Inflammatory macrophage treated with lipopolysaccharide for 1 hour (primary cell): ENCODE measurements around the gene PLEKHF1.
"Not testable (repeated sequence)": the region's sequence is repeated elsewhere in the genome, so short reads cannot be mapped to it uniquely, and the experiment has no call there.

Experiments
- DNase-seq, 2 donors: peaks; one replicate each; pipeline ENCODE4 v3.0.0-alpha.2; 2020 to 2022

PLEKHF1 gene

DNA sequence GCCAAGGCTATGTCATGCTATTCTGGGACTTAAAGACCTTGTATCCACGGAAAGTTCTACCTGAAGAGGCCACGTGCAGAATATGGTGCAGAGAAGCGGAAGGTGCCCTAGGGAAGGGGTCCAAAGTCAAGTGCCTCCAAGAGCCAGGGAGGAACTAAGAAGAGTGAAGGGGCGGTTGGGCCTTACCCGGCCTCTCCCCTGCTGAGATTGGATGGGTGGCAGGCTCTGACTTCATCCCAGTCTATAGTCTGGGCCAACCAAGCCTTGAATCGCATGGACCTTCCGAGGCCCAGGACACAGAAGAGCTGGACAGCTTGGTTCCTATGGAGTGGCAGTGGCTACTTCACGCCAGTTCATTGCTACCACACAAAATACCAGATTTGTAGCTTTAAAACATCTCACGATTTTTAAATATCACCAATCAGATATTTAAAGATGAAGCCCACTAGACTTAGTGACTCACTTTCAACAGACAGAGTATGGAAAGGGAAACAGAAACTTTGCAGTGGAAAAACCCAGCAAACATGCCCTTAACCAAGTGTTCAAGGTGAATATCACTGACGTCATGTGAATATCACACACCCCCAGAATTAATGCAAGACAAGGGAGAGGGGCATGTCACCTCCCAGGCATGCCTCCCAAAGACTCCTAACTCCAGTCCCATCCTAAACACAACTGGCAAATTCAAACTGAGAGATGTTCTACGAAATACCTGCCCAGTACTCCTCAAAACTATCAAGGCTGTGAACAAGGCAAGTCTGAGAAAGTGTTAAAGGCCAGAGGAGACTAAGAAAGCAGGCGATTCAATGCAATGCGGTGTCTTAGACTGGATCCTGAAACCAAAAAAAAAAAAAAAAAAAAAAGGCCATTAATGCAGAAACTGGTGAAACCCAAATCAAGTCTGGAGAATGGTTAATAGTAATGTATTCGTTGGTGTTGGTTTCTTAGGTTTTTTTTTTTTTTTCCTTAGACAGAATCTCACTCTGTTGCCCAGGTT is 39.6 kb downstream of the PLEKHF1 start:
- DNase-seq, result no peak

- no peak for DNase-seq
Measured at GRCh38 chr19:29705706-29706105, 40.4 kb downstream of the PLEKHF1 start.

- DNase-seq, result no peak
Measured at GRCh38 chr19:29706635-29707034, 41.4 kb downstream of the PLEKHF1 start.

DNA sequence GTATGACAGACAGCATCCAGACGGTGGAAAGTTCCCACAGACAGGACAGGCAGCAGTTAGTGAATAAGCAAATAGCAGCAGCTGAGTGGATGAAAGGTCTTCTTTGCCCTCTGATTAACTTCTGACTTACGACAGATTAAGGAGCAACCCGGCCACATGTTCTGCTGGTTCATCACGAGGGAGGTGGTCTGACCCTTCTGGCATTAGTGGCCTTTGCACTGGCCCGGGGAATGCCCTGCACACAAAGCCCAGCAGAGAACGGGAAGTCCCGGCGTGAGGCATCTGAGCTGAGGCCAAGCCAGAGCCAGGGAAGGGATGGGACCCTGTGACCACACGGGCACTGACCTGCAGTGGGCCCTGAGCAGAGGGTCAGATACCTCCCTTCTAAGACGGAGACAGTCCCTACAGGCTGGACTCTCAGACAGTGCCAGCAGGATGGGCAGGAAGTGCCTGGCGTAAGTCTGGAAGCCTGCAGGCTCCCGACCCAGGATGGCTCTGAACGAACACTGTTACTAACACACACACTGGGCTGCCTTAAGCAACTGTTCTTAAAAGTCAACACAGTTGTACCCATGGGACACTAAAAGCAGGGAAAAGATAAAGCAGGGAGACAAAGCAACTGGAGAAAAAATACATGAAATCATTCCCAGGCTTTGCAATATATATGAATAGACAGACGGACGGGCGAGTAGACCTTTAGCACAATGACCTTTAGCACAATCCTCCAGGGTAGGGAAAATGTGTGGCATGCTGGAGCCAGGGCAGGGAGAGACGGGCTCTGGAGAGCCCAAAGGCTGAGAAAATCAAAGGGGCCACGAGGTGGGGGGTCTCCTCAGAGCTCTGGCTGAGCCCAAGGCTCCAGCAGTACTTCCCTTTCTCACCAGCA is 43.5 kb downstream of the PLEKHF1 start:
- DNase-seq, result no peak

DNA sequence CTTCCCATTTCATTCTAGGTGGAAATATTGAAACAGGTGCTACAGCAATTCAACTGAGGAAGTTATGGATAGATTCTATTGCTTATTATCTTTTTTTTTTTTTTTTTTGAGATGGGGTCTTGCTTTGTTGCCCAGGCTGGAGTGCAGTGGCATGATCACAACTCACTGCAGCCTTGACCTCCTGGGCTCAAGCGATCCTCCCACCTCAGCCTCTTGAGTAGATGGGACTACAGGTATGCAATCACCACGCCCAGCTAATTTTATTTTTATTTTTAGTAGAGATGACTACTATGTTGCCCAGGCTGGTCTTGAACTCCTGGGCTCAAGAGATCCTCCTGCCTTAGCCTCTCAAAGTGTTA is 44.2 kb downstream of the PLEKHF1 start:
- not testable (repeated sequence) for DNase-seq

GRCh38 chr19:29711584-29712132 is 46.4 kb downstream of the PLEKHF1 start:
- no peak for DNase-seq

GRCh38 chr19:29712744-29713516 is 47.7 kb downstream of the PLEKHF1 start:
- DNase-seq, result no peak

- DNase-seq, result no peak
Measured at GRCh38 chr19:29714371-29714952, 49.2 kb downstream of the PLEKHF1 start.

GRCh38 chr19:29714953-29715700 is 49.9 kb downstream of the PLEKHF1 start, which contains the start of gene C19orf12:
Gene C19orf12 (minus strand): TSS chr19:29715261. CDS start chr19:29708413, 6,848 bp downstream.
- peak; percentile 33 to 45 for DNase-seq

GRCh38 chr19:29715701-29716581 is 50.7 kb downstream of the PLEKHF1 start:
- peak in 1 of 2 donors; percentile 32 for DNase-seq

GRCh38 chr19:29717051-29717450 is 51.8 kb downstream of the PLEKHF1 start:
- DNase-seq, result no peak

GRCh38 chr19:29724102-29724641 is 58.9 kb downstream of the PLEKHF1 start:
- DNase-seq, result no peak

DNA sequence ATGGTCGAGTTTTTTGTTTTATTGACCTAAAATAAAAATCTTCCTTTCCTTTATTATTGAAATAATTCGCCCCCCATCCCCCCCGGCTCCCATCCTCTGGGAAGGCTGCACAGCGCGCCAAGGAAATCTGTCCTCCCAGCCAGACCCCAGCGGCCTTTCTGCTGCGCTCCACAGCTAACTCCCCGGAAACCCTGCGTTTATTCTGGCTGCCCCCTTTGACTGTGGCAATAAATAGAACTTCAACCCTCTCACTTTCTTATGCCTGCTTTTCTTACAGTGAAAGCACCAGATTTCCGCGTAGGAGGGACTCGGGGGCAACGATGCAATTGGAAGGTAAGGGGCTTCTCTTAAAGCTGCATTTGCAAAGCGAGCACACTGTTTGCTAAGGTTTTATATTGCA is 59.5 kb downstream of the PLEKHF1 start:
- DNase-seq, result no peak
